Activated CD4-positive, alpha-beta T cell treated with anti-CD3 and anti-CD28 coated beads, Interleukin-10, Interleukin-2, amounts not matched to agents 100 ng/mL and 50 ng/mL, durations not matched to agents 16 hours and 8 hours (primary cell): ENCODE results near the gene ERBB4.
"Not testable (repeated sequence)": the region's sequence is repeated elsewhere in the genome, so short reads cannot be mapped to it uniquely, and the experiment has no call there.

Experiments
- DNase-seq: peaks from one replicate; pipeline ENCODE4 v3.0.0-alpha.2; 2020

Gene ERBB4

DNA sequence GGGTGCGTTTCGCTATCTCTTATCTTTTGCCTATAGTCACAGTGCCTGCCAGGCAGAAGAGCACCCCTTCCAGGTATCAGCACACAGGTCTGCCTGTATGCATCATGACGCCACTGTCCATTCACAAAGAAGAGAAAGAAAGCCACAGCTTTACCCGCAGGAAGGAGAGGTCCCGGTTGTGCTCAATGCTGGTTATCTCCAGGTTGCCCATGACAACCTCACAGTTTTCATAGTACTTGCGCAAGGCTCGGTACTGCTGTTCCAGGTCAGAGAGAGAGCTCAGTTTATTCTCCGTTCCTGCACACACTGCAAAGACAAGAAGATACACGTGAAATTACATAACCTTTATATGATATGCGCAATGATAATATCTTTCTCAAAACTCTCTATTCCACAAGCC, 414.0 kb downstream of the ERBB4 start:
- no peak for DNase-seq

DNA sequence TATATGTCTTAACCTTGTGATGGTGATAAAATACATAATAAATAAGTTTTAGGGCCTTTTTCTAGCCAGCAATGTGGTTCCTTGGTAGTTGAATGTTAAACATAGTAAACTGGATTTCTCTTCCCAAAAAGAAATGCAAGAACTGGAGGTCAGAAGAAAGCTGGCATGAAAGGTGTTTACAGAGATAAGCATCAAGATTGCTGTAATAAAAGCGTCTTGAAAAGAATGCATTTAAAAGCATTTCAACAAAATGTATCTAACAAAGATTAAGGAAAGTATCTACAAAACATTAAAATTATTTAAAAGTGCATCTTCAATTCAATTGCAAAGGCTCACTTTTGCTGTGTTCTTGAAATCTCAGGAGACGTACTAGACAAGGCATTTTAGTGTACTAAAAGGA, 419.0 kb downstream of the ERBB4 start:
- DNase-seq, result no peak

DNA sequence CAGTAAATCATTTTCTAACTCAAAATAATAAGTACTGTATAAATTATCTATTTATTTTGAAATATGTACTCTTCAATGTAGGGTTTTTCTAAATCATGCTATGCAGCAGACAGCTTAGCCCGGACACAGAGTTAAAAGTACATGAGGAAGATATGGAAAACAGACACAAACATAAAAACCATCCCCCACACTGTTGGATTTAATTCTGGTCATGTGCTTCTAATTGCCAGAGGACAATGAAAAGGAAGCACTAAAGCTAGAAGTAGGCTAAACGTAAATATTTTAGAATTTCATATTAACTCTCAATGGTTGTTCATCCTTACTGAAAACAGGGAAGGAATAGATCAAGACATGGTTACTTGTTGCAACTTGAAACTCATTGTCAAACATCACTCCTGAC, 420.7 kb downstream of the ERBB4 start:
- no peak for DNase-seq

DNA sequence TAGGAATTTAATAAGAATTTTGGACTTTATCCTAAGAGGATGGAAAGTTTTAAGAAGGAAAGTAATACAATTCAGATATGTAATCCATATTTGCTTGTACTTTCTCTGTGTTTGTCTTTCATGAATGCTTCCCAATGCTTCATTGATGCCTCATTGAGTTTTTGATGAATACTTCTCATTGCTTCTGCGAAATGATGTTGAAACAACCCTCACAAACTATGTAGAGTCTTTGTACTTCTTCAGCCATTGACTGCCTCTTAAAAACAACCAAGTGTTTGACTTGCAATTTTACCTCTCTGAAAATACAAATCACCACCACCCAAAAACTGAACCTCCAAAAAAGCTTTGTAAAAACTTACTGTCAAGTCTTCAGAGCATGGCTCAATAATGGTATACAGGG, 424.1 kb downstream of the ERBB4 start:
- no peak for DNase-seq

DNA sequence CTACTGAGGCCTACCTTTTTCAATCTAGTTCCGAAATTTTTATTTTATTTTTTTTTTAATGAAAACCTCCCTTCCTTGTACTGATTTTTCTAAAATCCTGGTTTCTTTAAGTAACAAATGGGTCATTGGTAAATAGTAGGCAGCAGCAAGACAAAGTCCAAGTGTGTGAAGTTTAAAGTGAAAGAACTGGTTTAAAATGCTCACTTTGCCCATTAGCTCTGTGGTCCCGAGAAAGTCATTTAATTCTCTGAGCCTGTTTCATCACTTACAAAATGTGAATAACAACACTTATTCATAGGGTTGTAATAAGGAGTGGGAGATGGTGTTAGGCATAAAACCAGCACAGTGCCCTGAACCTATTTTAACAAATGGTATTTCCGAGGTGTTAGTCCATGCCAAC, 426.2 kb downstream of the ERBB4 start:
- no peak for DNase-seq

DNA sequence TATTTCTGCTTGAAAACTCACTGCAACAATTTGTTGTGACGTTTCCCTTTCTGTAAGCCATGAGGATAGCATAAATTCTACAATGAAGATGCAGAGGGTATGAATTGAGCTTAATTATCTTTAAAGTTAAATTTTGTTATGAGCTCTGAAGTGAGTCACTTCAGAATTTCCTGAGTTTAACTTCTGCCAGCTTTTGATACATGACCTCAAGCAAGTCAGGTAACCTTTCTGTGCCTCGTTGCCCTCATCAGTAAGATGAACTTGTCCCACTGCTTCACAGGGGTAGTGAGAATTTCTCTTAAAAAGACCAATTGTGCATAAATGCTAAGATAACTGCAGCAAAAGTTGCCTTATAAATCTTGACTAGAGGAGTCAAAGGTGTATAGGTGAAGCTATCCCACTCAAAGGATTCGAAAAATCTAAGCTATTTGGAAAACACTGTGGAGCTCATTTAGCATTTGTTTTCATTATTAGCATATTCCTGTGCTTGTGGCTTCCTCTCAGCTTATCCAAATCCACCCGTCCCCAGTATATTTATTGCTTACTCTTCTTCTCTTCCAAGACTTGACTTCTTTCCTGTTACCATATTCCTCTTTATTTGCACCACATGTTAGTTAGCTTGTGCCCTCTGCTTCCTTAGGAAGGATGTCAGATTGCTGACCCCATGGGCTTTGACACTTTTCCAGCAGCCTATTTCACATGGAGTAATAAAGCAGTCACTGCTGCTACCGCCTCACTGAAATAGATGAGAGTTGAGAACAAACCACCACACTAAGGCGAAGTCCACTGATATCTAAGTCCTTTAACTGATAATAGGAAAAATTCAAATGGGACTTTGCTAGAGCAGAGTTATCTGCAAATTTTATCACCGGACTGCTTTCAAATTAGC, 428.6 kb downstream of the ERBB4 start:
- no peak for DNase-seq

DNA sequence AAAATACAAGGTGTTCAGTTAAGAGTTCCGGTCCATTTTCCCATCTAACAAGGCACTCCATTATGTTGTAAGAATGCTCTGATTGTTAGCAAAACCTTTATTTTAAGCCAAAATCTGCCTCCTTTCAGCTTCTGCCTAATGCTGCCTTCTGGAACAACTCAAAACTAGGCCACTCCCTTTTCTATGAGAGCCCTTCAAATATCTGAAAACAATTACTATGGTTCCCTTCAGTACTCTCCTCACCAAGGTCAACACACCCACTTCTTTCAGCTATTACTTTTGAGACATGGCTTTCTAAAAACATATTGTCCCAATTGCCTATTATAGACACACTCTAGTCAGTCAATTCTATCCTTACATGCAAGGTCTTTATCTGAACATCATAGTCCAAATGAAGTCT, 429.4 kb downstream of the ERBB4 start:
- no peak for DNase-seq

DNA sequence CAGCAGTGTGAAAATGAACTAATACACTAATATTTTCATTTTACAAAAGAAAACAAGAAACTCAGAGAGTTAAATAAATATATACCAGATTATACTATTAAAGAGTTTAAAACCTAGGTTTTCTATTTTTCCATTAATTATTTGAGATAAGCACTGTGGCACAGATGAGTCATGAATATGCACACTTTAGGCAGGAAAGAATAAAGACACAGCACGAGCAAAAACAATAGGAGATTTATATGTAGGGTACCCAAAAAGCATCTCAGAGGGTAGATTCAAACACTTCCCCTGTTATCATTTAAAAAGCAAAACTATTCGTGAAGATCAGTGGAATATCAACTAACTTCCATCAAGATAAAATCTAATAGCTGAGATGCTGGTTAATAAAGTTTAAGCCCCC, 430.6 kb downstream of the ERBB4 start:
- no peak for DNase-seq

DNA sequence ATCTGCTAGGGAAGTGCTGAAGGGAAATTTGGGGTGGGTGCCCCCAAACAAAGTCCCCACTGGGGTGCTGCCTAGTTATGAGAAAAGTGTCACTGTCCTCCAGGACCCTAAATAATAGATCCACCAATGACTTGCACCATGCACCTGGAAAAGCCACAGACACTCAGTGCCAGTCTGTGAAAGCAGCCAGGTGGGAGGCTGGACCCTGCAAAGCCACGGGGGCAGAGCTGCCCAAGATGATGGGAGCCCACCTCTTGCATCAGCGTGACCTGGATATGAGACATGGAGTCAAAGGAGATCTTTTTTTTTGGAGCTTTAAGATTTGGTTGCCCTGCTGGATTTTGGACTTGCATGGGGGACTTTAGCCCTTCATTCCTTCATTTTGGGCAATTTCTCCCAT, 431.6 kb downstream of the ERBB4 start:
- DNase-seq, result no peak

DNA sequence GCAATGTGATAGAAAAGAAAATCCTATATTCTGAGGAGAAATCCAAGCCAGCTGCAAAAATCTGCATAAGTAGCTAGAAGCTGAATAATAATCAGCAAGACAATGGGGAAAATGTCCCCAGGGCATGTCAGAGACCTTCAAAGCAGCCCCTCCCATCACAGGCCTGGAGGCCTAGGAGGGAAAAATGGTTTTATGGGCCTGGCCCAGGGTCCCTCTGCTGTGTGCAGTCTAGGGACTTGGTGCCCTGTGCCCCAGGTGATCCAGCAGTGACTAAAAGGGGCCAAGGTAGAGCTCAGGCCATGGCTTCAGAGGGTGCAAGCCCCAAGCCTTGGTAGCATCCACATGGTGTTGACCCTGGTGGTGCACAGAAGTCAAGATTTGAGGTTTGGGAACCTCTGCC, 432.1 kb downstream of the ERBB4 start:
- DNase-seq, result not testable (repeated sequence)

DNA sequence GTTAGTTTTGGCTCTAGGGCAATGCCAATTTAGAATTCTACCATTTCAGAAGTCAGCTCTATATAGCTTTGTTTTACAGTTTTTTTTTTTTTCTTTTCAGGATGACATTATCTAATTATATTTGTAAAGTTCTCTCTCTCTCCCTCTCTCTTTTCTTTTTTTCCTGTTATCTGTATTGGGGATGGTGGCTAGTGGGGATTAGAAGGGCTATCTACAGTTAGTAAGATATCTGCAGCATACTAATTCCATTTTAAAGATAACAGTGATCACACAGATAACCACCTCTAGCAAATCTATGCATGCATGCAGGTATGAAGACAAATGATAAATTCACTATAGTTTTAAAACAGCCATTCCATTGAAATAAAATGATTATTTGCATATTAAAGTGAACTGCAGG, 438.9 kb downstream of the ERBB4 start:
- DNase-seq, result no peak

DNA sequence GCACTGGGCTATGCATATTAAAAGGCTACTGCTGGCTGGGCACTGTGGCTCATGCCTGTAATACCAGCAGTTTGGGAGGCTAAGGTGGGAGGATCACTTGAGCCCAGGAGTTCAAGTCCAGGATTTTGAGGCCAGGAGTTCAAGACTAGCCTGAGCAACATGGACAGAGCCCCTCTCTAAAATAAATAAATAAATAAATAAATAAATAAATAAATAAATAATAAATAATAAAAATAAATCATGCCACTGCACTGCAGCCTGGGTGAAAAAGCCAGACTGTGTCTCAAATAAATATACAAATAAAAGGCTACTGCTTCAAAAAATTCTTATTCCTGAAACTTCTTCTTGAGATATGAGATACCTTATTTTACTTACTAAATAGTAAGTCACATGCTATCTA, 439.6 kb downstream of the ERBB4 start:
- DNase-seq, result no peak

DNA sequence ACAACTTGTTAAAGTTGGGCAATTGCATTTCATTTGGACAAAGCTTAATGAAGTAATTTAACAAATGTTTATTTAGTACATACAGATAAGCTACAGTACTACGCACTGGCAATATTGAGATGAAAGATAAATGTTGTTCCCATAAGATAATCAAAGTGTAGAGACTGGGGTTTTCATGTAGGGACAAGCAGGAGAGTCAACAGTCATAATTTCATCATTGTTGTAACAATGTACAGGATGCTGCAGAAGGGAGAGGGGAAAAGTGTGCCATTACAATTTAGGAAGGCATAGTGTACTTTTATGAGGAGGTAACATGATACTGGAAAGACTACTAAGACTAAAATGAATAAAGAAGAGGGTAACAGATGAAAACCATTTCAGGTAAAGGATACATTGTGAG, 441.6 kb downstream of the ERBB4 start:
- no peak for DNase-seq

DNA sequence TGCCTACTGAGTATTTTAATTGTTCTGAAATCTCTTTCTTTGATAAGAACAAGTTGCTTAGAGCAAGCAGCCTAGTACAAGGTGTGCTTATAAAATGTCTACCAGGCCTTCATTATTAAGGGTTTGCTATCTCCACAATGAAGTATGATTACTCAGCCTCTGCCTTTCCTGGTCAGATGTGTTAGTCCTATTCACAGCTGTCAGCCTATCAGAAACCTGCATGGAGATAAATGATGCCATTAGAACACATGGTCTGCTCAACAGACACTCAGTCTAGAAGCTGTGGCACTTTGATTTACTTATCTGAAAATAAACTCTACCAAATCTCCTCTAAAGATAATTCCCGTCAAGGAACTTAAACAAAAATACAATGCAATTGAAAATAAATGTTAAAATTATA, 448.7 kb downstream of the ERBB4 start:
- DNase-seq, result no peak

DNA sequence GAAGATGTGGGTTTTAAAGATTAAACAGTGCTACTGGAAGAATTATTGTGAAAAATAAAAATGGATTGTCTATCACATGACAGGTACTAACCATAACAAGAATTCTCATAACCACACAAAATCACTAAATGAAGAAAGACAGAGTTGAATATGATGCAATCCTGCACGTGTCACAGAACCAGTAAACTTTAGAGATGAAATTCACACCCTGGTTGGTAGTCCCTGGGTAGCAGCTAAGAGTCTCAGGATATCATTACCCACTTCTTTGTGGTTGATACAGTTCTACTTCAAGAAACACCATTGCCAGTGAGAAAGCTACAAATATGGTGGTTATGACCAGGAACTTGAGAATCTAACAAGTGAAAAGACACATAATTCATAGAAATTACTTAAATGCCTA, 450.2 kb downstream of the ERBB4 start:
- peak; percentile 9 for DNase-seq

DNA sequence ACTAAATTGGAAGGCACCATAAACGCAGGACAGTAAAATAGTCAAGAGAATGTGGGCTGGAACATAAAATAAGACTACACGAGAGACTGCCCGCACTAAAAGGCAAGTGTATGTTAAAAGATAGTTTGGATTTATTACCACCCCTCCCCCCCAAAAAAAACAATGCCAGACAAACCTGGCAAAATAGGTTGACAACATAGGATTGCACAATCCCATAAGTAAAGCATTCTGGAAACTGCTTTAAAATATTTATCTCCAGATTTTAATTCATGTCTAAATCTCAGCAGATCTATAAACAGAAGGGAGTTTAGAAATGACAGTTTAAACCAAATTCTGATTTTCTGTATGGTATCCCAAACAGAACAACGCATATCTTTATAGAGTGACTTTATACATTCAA, 455.1 kb downstream of the ERBB4 start:
- no peak for DNase-seq

DNA sequence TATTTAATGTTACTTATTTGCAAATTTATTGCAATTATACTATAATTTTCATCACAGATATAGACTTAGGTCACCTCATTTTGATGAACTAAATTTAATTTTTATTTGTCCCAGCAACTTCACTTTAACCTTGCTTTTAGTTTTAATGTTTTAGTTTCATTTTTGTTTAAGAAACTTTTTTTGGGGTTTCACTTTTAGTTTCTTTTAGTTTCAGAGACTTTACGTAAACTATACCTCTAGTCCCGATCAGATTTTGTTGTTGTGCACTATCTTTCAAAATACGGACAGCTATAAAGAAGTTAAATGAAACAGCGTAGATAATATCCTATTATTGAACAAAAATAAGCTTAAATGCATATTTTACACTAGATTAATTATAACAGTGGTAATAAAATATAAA, 460.5 kb downstream of the ERBB4 start:
- DNase-seq, result peak; percentile 0

DNA sequence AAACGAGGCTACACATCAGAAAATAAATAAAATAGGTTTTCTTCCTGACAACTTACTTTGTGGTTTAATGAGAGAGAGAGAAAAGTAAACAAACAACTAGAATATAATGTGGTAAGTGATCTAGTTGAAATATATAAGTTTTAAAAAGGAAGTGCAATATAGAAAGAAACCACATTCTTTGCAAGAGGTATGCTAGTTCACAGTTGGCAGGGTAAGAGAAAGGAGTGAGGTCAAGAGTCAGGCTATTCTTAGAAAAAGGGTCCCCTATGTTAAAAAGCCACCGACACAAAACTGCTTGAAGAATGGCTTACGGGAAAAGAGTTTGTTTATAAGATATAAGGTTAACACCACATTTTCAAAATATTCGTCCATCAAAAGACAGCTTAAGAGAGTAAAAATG, 462.1 kb downstream of the ERBB4 start:
- DNase-seq, result no peak

DNA sequence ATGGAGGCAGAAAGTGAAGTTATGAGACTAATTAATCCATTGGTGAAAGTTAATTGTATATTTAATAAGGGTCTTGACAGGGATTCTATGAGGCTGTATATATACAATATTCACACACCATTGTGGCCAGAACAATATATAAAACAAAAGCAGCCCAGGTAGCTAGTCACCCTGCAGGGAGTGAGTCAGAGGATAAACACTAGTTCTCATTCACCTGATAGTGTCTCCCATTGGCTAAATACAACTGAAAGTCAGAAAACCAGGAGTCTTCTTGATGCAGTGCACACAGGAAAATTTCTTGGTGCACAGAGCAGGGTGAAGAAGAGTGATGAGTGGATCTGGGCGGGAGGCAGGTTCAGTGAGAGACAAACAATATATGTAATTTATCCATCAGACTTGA, 465.2 kb downstream of the ERBB4 start:
- no peak for DNase-seq

DNA sequence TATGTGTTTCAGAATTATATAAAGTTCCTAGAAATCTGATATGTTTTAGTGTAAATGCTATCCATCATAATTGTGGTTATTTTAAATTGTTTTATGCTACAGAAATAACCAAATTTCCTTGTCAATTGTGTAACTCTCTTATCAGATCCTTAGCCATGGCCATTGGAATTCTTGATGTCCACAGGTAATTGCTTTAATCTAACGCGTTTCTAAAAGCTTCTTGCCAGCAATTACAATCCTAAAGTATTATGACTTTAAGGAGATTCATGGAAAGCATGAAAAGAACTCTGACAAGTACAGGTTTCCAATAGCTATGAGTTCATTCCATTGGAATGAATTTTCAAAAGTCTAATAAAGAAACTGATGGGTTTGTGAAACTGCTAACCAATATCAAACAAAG, 472.1 kb downstream of the ERBB4 start:
- DNase-seq, result no peak

DNA sequence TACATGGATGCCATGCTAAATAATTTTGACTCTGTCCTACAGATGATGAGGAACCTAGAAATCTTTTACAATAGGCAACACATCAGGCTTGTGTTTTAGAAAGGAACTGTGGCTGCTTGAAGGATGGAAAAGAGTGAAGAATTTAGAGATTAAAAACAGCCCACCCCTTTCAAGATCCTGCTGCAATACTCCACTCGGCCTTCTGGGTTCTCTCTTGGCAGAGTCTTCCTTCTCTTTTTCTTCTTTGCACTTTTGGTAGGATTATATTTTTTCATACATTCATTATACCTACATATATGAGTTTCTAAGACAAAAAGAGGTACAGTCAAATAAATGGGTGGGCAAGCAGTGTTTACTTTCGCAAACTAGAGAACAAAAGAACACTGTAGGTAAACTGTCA, 474.3 kb downstream of the ERBB4 start:
- DNase-seq, result no peak

DNA sequence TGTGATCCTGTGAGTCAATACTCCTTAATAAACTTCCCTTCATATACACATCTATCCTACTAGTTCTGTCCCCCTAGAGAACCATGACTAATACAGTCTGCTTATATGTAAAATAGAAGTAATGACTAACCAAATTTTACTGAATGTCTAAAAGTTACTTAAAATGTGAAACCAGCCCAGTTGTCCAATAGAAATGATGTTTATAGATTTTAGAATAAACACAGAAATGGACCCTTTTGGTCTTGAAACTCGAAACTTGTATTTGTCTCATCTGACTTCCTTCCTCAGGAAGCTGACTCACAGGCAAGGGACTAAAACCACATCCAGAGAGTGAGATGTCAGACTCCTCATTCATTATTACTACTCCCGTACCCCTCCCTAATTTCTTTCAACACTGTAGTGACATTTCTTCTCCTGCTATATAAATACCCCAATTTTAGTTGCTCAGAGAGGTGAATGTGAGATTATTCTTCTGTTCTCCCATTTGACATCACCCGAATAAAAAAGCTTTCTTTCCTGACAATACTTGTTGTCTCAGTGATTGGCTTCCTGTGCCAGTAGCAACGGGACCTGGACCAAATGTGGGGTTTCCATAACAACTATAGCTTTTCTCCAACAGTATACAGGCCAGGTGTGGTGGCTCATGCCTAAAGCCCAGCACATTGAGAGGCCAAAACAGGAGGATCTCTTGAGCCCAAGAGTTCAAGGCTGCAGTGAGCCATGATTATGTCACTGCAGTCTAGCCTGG, 486.0 kb downstream of the ERBB4 start:
- DNase-seq, result peak; percentile 60

DNA sequence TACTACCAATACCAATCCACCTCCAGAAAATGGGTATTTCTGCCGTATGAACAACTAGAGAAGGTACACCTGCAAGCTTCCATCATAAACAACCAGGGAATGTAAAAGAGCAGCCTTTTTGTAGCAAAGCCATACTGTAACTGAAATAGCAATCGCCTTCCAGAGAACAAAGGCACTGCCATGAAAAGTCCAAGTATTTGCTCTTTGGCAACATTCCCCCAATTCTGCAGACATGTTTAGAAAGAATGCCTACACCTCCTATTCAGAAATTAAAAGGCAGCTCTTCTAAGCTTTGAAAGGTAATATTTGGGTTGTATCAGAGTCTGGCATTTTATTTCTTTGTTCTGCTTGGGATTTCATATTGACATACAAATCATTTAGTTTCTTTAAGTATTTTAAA, 487.7 kb downstream of the ERBB4 start:
- DNase-seq, result no peak

DNA sequence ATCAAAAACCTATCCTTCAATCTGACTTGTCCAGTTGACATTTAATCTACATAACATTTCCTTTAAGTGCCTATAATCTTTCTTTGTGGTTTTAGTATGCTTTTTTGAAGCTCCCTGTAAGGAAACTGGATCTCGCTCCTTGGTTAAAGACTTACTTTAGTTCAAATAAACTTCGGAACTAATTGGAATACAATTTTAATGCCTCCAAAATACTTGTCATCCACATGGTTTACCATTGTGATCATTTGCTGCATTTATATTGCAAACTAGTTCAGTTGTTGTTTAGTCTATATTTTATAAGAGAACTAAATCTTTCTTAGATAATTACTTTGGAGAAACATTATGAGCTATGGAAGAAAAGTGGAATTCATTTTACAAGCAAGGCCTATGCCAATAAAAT, 496.0 kb downstream of the ERBB4 start:
- DNase-seq, result no peak

DNA sequence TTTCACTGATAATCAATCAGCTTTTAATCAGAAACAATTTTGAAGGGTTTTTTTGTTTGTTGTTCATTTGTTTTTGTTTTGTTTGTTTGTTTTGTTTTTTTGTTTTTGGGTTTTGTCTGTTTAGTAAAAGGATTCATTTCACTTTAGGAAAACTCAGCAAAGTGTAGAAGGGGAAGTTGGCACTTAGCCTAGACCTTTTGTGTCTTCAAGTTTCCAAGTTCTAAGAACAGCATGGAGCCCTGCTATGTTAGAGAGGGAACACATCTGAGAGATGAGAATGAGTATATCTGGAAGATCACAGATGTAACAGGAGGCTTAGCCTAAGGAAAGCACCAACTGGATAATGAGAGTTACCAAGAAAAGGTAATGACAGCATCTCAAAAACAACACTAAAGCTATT, 501.5 kb downstream of the ERBB4 start:
- no peak for DNase-seq
